DND-41 (cell line): ENCODE measurements around the gene SLC22A8.

Experiments used
- ATAC-seq: fragments of 200-7000 bp; cut with Tn5 transposase; 3 replicates; pipeline ENCODE4 v1.9.1; 2021; ENCODE audit warnings: low read depth; ENCODE audit not compliant: insufficient read depth
- DNase-seq: peaks from one replicate; pipeline ENCODE4 v3.0.0-alpha.2; 2020
- H2AFZ ChIP-seq: 2 replicates; pipeline ENCODE4 v1.6.0; 2012; ENCODE audit warnings: low read depth, low read length
- H3K27ac ChIP-seq: 2 replicates; pipeline ENCODE4 v1.5.1; 2012; ENCODE audit warnings: low read length, inconsistent platforms
- H3K27me3 ChIP-seq: fragments of 200-600 bp; sonication (generic); 2 replicates; pipeline ENCODE4 v1.6.0; 2012; ENCODE audit warnings: low read length, mild to moderate bottlenecking, inconsistent platforms; ENCODE audit not compliant: insufficient read depth, poor library complexity
- H3K36me3 ChIP-seq: 2 replicates; pipeline ENCODE4 v1.5.1; 2012; ENCODE audit warnings: low read length, inconsistent platforms; ENCODE audit not compliant: insufficient read depth
- H3K4me1 ChIP-seq: 2 replicates; pipeline ENCODE4 v1.5.1; 2012; ENCODE audit warnings: mild to moderate bottlenecking, low read length; ENCODE audit not compliant: insufficient read depth
- H3K4me2 ChIP-seq: 2 replicates; pipeline ENCODE4 v1.6.0; 2012; ENCODE audit warnings: mild to moderate bottlenecking, moderate library complexity, low read length, inconsistent platforms; ENCODE audit not compliant: insufficient read depth
- H3K4me3 ChIP-seq, 2 experiments: fragments of 200-600 bp in 1 of 2; shearing (Covaris generic) in 1 of 2; 2 replicates each; pipeline ENCODE4 v1.5.1; 2012 to 2016; ENCODE audit warnings: inconsistent platforms in 2 of 2, low read length in 2 of 2, mild to moderate bottlenecking in 2 of 2, low read depth in 1 of 2, moderate library complexity in 1 of 2
- H3K79me2 ChIP-seq: 2 replicates; pipeline ENCODE4 v1.6.0; 2012; ENCODE audit warnings: low read length, inconsistent platforms; ENCODE audit not compliant: insufficient read depth
- H3K9ac ChIP-seq: 2 replicates; pipeline ENCODE4 v1.6.0; 2012; ENCODE audit warnings: low read depth, mild to moderate bottlenecking, inconsistent platforms, low read length, moderate library complexity
- H3K9me3 ChIP-seq: 2 replicates; pipeline ENCODE4 v1.5.1; 2012; ENCODE audit warnings: low read length, moderate library complexity, mild to moderate bottlenecking, inconsistent platforms; ENCODE audit not compliant: insufficient read depth, severe bottlenecking
- H4K20me1 ChIP-seq: 2 replicates; pipeline ENCODE4 v1.6.0; 2012; ENCODE audit warnings: low read length; ENCODE audit not compliant: insufficient read depth
- CTCF ChIP-seq: IDR thresholded peaks from 2 replicates; pipeline ENCODE4 v1.5.1; 2012; ENCODE audit warnings: borderline replicate concordance, low read length, moderate library complexity, mild to moderate bottlenecking; ENCODE audit not compliant: poor library complexity, severe bottlenecking; ENCODE audit errors: extremely low read depth
- EZH2 ChIP-seq: IDR thresholded peaks from 3 replicates; pipeline ENCODE4 v1.6.1; 2012; ENCODE audit warnings: borderline replicate concordance, low read depth, mild to moderate bottlenecking, moderate library complexity, low read length, inconsistent platforms; ENCODE audit not compliant: severe bottlenecking

Gene SLC22A8

GRCh38 chr11:62985041-62985750 is 30.4 kb downstream of the SLC22A8 start:
- no peak overlapping the region for H3K4me3 ChIP-seq
- no peak overlapping the region for H3K4me2 ChIP-seq
- H3K27me3 ChIP-seq, result peaks cover 5% of the 10 kb centered on the region
- no peaks in the 10 kb centered on the region for H3K36me3 ChIP-seq
- no peak for DNase-seq
- no peak overlapping the region for H2AFZ ChIP-seq
- no peaks in the 10 kb centered on the region for H3K9me3 ChIP-seq
- no peaks in the 10 kb centered on the region for H3K79me2 ChIP-seq
- no peak overlapping the region for H3K27ac ChIP-seq
- no peak for ATAC-seq
- H4K20me1 ChIP-seq, result no peaks in the 10 kb centered on the region
- TF ChIP-seq CTCF, result no peak
- H3K4me1 ChIP-seq, result no peaks in the 10 kb centered on the region
- no peak overlapping the region for H3K9ac ChIP-seq

GRCh38 chr11:62984451-62984991 is 31.1 kb downstream of the SLC22A8 start, which contains the start of gene SLC22A6:
TSS of gene SLC22A6 (minus strand) at chr11:62984967. CDS start at chr11:62984690, 277 bp downstream.
- Histone ChIP-seq H3K4me2 (no peak within 1 kb of the TSS), H3K36me3 (no peaks in the 10 kb centered on the region), H3K4me3 (no peak within 1 kb of the TSS), H3K79me2 (no peaks in the 10 kb centered on the region), H2AFZ (no peak within 1 kb of the TSS), H3K9ac (no peak within 1 kb of the TSS), H3K27ac (no peak within 1 kb of the TSS), H4K20me1 (no peaks in the 10 kb centered on the region), H3K4me1 (no peaks in the 10 kb centered on the region), H3K9me3 (no peaks in the 10 kb centered on the region), H3K27me3 (peaks cover 5% of the 10 kb centered on the region)
- no peak for ATAC-seq
- no peak for TF ChIP-seq CTCF
- no peak for TF ChIP-seq EZH2
- DNase-seq, result no peak

GRCh38 chr11:62983536-62984199 is 32.0 kb downstream of the SLC22A8 start:
- no peak for DNase-seq
- H2AFZ ChIP-seq, result no peak overlapping the region
- H3K9me3 ChIP-seq, result no peaks in the 10 kb centered on the region
- no peak for ATAC-seq
- H3K4me1 ChIP-seq, result no peaks in the 10 kb centered on the region
- no peaks in the 10 kb centered on the region for H3K36me3 ChIP-seq
- H3K9ac ChIP-seq, result no peak overlapping the region
- H3K4me3 ChIP-seq, result no peak overlapping the region
- no peaks in the 10 kb centered on the region for H3K79me2 ChIP-seq
- no peak for TF ChIP-seq CTCF
- no peak for TF ChIP-seq EZH2
- no peak overlapping the region for H3K4me2 ChIP-seq
- H3K27ac ChIP-seq, result no peak overlapping the region
- peaks cover 3% of the 10 kb centered on the region for H3K27me3 ChIP-seq
- H4K20me1 ChIP-seq, result no peaks in the 10 kb centered on the region
